Activated CD8-positive, alpha-beta T cell treated with anti-CD3 and anti-CD28 coated beads for 36 hours (primary cell): ENCODE results near the gene NDOR1. TPM values are rescaled to one million over a fixed set of nuclear protein-coding genes. Genes with fewer than 3 reads are reported as not detected.
A peak's percentile ranks its signal among the peaks of the same experiment; 100 is the strongest.

ENCODE experiments used
- ATAC-seq: fragments of 200-7000 bp; cut with Tn5 transposase; one replicate; pipeline ENCODE4 v1.10.0; 2021; ENCODE audit warnings: mild to moderate bottlenecking, moderate library complexity
- CTCF ChIA-PET: fragments of 350-600 bp; sonication (Branson Sonifier 250); formaldehyde crosslinking; loops from one replicate; lab custom pipeline; 2021; ENCODE audit warnings: antibody characterized with exemption; lab: Charles Lee
- POLR2A ChIA-PET: fragments of 350-600 bp; sonication (Branson Sonifier 250); formaldehyde crosslinking; loops from one replicate; lab custom pipeline; 2021; ENCODE audit warnings: antibody characterized with exemption; lab: Charles Lee
- DNase-seq: peaks from one replicate; pipeline ENCODE4 v3.0.0-alpha.2; 2020
- H3K27ac Mint-ChIP-seq: one replicate; pipeline ENCODE4 v1.8.0; 2021; ENCODE audit warnings: mild to moderate bottlenecking, mixed read lengths
- H3K27me3 Mint-ChIP-seq: one replicate; pipeline ENCODE4 v1.8.0; 2021; ENCODE audit warnings: mixed read lengths
- H3K36me3 Mint-ChIP-seq: one replicate; pipeline ENCODE4 v1.8.0; 2021; ENCODE audit warnings: low read depth, mixed read lengths
- H3K4me1 Mint-ChIP-seq: one replicate; pipeline ENCODE4 v1.8.0; 2021; ENCODE audit warnings: low read depth, mixed read lengths
- H3K4me3 Mint-ChIP-seq: one replicate; pipeline ENCODE4 v1.8.0; 2021; ENCODE audit warnings: mild to moderate bottlenecking, moderate library complexity, mixed read lengths
- H3K9me3 Mint-ChIP-seq: one replicate; pipeline ENCODE4 v1.8.0; 2021; ENCODE audit warnings: mixed read lengths
- CTCF ChIP-seq: fragments of 200-600 bp; IDR thresholded peaks from one replicate; pipeline ENCODE4 v1.8.0; 2022; ENCODE audit warnings: antibody characterized with exemption, mild to moderate bottlenecking
- intact Hi-C: fragments of 100-400 bp; cut with micrococcal nuclease; formaldehyde crosslinking; loops from one replicate; pipeline ENCODE4 v1.10.0; 2022
- total RNA-seq, 2 experiments: library from RNA; stranded (reverse); gene quantifications; one replicate each; pipeline ENCODE4 v1.2.3, GENCODE V29; 2021

Gene NDOR1
- total RNA-seq, 2 experiments from 2014 or later: 29.5 to 30.7 TPM

GRCh38 chr9:137198051-137198901 lies 7.2 kb upstream of the NDOR1 start:
- ChIA-PET CTCF (interaction anchor here (1.6 to 1.9 kb wide), 2 partner anchors 9 to 22 kb away, joined by 4 to 7 read pairs; partner anchors contain the start of gene SSNA1), POLR2A (interaction anchor here (0.6 to 2.0 kb wide), 5 partner anchors 9 to 74 kb away, joined by 3 to 9 read pairs (median 4); partner anchors contain the start of genes ANAPC2 and SSNA1)
- Mint-ChIP-seq H3K27me3 (no peaks in the 10 kb centered on the region), H3K36me3 (no peaks in the 10 kb centered on the region), H3K27ac (no peak overlapping the region), H3K4me3 (peak overlapping the region; percentile 50), H3K4me1 (peaks cover 16% of the 10 kb centered on the region), H3K9me3 (no peaks in the 10 kb centered on the region)
- DNase-seq: no peak
- no peak for TF ChIP-seq CTCF
- intact Hi-C loops: no loop called here
- no peak for ATAC-seq

- Mint-ChIP-seq H3K27me3 (no peaks in the 10 kb centered on the region), H3K36me3 (no peaks in the 10 kb centered on the region), H3K27ac (no peak overlapping the region), H3K9me3 (no peaks in the 10 kb centered on the region), H3K4me1 (peaks cover 17% of the 10 kb centered on the region), H3K4me3 (peak overlapping the region; percentile 50)
- POLR2A ChIA-PET: interaction anchor here (1.1 to 2.0 kb wide), 2 partner anchors 10 to 18 kb away, joined by 4 to 9 read pairs; partner anchors contain the start of genes ANAPC2 and SSNA1
- CTCF ChIA-PET: interaction anchor here (1.6 to 1.9 kb wide), 2 partner anchors 10 to 22 kb away, joined by 4 to 7 read pairs; partner anchors contain the start of gene SSNA1
- DNase-seq (no peak), ATAC-seq (no peak)
- intact Hi-C loops: no loop called here
- no peak for TF ChIP-seq CTCF
Observed at GRCh38 chr9:137198902-137199283, 6.6 kb upstream of the NDOR1 start.

- H3K27ac Mint-ChIP-seq: peak overlapping the region; percentile 20
- intact Hi-C loops: no loop called here
- H3K4me1 Mint-ChIP-seq: peaks cover 22% of the 10 kb centered on the region
- CTCF ChIA-PET: interaction anchor here (1.6 kb wide), 1 partner anchor 23 kb away, joined by 4 read pairs; no protein-coding TSS in a partner anchor
- no peak for DNase-seq
- no peaks in the 10 kb centered on the region for H3K27me3 Mint-ChIP-seq
- no peaks in the 10 kb centered on the region for H3K9me3 Mint-ChIP-seq
- peak overlapping the region; percentile 70 for H3K4me3 Mint-ChIP-seq
- no peaks in the 10 kb centered on the region for H3K36me3 Mint-ChIP-seq
- peak; percentile 17 for TF ChIP-seq CTCF
- POLR2A ChIA-PET: interaction anchor here (1.1 to 2.0 kb wide), 2 partner anchors 11 to 19 kb away, joined by 4 to 9 read pairs; partner anchors contain the start of genes ANAPC2 and SSNA1
- no peak for ATAC-seq
Observed at GRCh38 chr9:137199411-137200121, 5.9 kb upstream of the NDOR1 start.

GRCh38 chr9:137200311-137201204 lies 4.9 kb upstream of the NDOR1 start, which contains the start of gene TPRN:
TSS of gene TPRN (minus strand) at chr9:137200741. CDS start at chr9:137200711, 30 bp downstream.
- CTCF ChIA-PET: interaction anchor here (0.5 to 1.3 kb wide), 9 partner anchors 9 to 165 kb away, joined by 3 to 8 read pairs (median 3); partner anchors contain the start of gene SSNA1
- Mint-ChIP-seq H3K4me1 (peaks cover 22% of the 10 kb centered on the region), H3K36me3 (no peaks in the 10 kb centered on the region), H3K27ac (peak within 1 kb of the TSS; percentile 77), H3K4me3 (peak within 1 kb of the TSS; percentile 82), H3K27me3 (no peaks in the 10 kb centered on the region), H3K9me3 (no peaks in the 10 kb centered on the region)
- intact Hi-C loops: no loop called here
- POLR2A ChIA-PET: interaction anchor here (0.6 to 1.1 kb wide), 4 partner anchors 8 to 36 kb away, joined by 3 read pairs; partner anchors contain the start of genes ANAPC2 and SSNA1
- ATAC-seq: peak; percentile 98
- no peak for TF ChIP-seq CTCF
- peak; percentile 99 for DNase-seq
